HG03575 (cell line): ENCODE results near the gene NEMP1.
"Not testable (repeated sequence)": the region's sequence is repeated elsewhere in the genome, so short reads cannot be mapped to it uniquely, and the experiment has no call there.

Experiments
- ATAC-seq: cut with Tn5 transposase; IDR thresholded peaks from one replicate; pipeline ENCODE4 v1.9.1; 2021; ENCODE audit not compliant: unreplicated experiment, insufficient number of reproducible peaks, low FRiP score; ENCODE audit errors: extremely low read depth

NEMP1 gene, protein sequence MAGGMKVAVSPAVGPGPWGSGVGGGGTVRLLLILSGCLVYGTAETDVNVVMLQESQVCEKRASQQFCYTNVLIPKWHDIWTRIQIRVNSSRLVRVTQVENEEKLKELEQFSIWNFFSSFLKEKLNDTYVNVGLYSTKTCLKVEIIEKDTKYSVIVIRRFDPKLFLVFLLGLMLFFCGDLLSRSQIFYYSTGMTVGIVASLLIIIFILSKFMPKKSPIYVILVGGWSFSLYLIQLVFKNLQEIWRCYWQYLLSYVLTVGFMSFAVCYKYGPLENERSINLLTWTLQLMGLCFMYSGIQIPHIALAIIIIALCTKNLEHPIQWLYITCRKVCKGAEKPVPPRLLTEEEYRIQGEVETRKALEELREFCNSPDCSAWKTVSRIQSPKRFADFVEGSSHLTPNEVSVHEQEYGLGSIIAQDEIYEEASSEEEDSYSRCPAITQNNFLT

DNA sequence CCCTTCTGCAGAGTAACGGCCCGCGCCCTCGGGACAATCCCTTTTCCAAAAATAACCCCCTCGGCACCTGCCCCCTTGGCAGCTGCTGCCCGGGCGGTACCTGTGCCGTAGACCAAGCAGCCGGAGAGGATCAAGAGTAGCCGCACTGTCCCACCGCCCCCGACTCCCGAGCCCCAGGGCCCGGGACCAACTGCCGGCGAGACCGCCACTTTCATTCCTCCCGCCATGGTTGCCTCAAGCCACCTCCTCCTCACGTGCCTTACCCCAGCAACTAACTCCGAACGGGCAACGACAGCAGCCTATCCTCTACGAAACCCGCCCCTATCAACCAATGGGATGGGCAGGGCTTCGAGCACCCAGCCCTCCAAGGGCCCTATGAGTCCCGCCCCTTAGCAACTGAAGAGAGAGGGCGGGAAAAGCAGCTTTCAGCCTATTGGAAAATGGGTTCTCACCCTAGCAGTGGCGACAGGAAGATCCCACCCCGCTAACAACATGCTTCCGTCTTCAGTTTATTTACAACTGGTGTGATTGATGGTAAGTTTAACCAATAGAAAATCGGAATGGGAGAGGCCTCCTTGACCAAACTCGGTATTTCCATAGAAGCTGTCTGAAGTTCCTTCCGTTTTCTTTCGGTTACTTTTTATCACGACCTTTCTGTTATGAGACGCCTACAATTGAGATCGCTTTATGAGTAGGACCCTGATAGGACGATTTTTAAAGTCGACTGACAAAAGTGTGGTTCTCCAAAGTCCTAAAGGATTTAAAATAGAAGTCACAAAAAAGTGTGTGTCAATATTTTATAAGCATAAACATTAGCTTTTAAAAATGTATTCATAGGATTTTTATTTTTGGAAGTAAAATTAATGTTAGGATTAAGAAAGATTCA, at the start of gene NEMP1:
Gene NEMP1, minus strand, starts transcription at position 273 of the 886 bp plus-strand sequence. Its CDS starts 46 bp downstream, at position 227.
- ATAC-seq: peak; percentile 90

DNA sequence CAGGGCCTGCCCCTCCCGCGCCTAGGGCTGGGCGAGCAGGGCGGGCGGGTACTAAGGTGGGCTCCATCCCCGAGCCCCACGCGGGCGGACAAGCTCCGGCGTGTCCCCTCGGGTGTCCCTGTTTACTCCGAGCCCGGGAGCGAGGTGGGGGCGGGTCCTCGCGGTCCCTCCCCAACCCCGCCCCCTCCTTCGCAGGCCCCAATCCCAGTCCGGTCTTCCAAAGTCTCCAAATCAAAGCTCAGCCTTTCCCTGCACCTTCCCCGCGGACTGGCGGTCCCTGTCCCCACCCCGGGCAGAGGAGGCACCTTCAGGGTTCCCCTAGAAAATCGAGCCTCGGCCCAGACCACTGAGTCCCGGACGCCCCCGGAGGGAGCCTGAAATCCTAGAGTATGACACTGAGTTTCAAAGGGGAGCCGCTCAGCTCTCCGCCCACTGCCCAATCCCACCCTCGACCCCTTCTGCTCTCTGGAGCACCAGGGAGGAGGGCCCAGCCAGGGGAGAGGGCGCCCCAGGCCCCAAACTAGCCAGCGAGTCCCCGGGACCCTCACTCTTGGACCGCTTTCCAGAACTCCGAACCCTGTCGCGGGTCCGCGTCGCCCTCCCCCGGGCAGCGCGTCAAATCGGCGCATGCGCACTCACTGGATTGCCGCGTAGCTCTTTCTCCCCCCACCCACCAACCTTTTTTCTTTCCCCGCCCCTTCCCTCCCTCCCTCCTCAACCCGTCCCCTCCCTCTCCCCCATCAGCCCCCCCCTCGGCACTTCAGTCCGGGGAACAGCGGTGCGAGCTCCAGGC, 49.3 kb upstream of the NEMP1 start, which contains the start of gene LRP1:
Gene LRP1, plus strand, starts transcription at position 758 of the 793 bp plus-strand sequence. CDS start 482 bp downstream, outside the sequence.
- ATAC-seq: no peak

DNA sequence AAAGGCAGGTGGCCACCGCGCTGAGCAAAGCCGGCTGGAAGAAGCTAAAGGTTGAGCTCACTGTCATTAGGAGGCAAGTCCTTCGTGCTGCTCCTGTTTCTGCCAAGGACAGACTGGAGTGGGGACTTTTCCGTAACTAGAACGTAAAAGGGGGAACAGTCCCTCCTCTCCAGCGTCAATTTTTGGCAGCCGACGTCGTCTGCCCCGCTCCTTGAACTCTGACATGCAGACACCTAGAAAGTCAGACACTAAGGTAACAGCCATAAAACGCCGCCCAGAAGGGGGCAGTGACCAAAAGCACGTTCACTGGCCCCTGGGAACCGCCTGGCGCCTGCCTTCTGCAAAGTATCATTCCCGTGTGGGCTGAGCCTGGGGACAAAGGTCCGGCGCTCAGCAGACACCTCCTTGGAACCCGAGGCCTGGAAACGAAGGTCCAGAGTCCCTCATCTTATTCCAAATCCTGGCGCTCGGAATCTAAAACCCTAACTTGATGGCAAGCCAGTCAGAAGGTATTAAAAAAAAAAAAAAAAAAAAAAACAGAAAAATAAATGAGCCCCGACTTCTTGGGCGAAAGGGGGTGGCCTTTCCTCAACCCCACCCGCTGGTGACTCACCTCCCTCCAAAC, 48.6 kb upstream of the NEMP1 start:
- ATAC-seq: no peak

DNA sequence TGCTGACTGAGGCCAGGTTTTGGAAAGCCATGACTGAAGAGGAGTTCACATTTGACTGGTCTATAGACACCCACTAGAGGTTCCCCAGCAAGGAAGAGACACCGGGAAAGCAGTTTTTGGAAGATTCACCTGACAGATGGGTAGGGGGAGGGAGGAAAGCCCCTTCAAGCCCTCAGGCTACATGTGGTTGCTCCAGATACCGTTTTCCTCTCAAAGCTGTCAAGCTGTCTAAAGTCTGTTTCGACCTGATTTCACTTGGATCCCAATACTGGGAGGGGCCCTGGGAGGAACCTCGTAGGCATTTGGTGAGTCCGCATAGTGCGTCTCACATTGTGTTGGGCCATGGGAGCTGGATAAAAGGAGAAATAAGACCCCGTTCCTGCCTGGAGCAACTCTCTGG, 48.0 kb upstream of the NEMP1 start:
- no peak for ATAC-seq

DNA sequence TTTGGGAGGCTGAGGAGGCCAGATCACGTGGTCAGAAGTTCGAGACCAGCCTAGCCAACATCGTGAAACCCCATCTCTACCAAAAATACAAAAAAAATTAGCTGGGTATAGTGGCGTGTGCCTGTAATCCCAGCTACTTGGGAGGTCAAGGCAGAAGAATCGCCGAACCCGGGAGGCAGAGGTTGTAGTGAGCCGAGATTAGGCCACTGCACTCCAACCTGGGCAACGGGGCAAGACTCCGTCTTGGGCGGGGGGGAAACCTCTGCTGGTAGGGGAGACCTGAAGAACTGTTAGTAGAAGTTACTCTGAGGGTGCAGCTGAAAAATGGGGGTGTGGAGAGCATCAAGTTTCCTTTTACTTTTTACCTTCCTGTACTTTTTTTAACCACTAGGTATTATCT, 47.5 kb upstream of the NEMP1 start:
- ATAC-seq: no peak

DNA sequence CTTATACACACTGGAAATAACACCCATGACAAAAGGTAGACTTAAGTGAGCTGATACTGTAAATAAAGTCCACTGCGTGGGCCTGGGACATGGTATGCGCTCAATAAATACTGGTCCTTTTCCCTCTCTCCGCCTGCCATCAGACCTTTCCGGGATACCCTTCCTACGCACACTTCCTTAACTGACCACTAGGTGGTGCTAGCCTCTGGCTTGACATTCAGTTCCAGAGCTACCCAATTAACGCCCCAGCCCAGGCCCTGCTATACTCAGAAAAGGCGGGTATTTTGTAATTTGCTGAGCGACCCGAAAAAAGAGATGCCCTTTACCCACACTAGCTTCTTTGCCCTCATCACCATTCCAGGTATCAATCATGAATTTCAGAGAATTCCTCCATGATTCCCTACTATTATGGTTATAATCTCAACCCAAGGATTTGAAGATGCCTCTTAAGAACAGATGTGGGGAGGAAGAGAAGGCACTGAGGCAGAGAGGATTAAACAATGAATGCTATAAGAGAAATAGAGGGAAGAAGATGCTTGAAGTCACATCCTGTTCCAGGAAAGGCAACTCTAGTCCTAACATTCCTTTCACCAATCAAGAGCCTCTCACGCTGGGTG, 45.8 kb upstream of the NEMP1 start:
- no peak for ATAC-seq

DNA sequence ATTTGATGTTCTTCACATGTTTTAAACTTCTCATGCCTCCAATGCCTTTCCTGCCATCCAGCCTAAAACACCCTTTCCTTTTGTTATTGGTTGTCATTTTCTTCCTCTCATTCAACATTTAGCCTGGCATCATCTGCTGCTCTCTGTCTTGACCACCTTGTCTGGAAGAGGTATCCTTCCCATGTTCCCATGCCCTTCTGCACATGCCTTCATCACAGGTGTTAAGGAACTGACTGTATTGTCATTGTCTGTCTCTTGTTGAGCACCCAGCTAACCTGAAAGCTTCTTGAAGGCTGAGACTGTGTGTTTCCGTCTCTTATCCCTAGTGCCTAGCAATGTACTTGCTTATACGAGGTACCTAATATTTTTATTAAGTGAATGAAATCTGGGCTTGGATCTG, 45.2 kb upstream of the NEMP1 start:
- no peak for ATAC-seq

DNA sequence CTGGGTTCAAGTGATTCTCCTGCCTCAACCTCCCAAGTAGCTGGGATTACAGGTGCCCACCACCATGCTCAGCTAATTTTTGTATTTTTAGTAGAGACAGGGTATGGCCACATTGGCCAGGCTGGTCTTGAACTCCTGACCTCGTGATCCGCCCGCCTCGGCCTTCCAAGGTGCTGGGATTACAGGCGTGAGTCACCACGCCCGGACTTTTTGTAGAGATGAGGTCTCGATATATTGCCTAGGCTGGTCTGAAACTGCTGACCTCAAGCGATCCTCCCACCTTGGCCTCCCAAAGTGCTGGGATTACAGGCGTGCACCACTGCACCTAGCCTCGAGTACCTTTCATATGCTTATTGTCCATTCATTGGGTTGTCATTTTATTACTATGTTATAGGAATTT, 42.1 kb upstream of the NEMP1 start:
- ATAC-seq: not testable (repeated sequence)

DNA sequence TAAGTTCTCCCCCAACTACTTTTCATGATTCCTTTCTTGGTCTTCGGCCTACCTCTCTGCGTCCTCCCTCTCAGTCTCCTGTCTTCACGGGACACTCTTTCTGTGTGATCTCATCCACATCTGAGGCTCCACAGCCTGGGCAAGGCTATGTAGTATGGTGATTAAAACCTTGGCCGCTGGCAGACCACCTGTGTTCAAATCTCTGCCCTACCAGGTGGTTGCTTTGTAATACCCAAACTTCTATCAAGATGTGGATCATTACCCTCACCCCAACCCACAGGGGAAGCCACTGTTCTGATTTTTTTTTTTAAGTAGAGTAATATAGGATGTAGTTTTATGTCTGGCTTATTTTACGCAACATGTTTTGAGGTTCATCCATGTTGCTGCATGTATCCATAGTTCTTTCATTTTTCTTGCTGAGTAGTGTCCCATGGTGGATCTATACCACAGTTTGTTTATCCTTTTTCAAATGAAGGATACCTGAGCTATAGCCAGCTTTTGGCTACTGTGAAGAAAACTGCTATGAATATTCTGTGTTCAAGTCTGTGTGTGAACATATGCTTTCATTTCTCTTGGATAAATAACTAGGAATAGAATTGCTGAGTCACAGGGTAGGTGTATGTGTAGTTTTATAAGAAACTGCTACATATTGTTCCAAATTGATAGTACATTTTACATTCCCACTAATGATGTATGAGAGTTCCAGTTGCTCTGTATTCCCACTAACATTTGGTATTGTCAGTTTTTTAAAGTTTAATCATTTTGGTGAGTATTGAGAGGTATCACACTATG, 40.9 kb upstream of the NEMP1 start:
- no peak for ATAC-seq

DNA sequence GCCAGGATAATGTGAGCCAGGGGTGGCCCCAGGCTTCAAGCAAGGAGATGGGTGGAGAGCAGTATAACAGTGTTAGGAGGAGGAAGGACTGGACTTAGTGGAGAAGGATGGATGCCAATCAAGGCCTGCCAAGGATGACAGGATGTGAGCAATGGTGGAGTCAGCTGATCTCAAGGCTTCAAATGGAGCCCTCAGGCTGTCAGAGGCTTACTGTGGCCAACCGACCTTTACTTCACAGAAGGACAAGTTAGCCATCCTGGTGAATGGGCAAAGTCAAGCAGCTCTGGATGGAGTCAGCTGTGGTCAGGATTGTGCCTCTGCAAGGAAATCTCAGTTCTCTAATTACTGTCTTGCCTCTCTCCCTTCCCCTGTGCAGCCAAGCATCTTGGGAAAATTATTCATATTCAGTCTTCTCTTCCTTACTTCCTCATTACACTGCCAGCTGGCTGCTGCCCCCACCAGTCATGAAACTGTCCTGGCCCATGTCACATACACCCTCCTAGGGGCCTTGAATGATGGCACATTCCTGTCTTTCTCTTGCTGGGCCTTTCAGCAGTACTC, 40.2 kb upstream of the NEMP1 start:
- ATAC-seq: no peak

DNA sequence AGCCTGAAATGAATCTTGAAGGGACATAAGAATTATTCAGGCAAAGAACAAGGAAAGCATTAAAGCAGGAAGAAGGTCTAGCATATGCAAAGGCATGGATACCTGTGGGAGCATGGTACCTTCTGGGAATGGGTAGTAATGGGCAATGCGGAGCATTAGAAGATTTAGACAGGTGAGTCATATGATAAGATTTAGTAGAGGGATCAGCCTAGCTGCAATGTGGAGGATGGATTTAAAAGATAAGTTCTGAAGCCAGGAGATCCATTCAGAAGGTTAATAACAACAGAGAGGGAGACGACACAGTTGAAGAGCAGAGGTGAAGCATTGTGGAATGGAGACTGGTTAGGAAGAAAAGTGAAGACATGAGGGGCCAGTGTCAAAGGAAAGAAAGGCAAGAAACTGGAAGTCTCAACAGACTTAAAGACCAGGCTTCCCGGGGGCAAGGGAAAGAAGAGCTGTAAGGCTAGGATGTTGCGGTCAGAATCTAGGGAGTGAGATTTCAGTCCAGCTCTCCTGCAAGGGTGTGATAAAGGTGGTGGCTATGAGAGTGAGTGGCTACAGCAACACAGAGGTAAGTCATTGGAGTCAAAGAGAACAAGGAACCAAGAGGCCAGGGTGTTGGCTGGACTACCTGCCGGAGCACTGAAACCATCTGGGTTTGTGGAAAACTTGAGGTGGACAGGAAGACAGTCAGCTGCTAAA, 38.1 kb upstream of the NEMP1 start:
- no peak for ATAC-seq

DNA sequence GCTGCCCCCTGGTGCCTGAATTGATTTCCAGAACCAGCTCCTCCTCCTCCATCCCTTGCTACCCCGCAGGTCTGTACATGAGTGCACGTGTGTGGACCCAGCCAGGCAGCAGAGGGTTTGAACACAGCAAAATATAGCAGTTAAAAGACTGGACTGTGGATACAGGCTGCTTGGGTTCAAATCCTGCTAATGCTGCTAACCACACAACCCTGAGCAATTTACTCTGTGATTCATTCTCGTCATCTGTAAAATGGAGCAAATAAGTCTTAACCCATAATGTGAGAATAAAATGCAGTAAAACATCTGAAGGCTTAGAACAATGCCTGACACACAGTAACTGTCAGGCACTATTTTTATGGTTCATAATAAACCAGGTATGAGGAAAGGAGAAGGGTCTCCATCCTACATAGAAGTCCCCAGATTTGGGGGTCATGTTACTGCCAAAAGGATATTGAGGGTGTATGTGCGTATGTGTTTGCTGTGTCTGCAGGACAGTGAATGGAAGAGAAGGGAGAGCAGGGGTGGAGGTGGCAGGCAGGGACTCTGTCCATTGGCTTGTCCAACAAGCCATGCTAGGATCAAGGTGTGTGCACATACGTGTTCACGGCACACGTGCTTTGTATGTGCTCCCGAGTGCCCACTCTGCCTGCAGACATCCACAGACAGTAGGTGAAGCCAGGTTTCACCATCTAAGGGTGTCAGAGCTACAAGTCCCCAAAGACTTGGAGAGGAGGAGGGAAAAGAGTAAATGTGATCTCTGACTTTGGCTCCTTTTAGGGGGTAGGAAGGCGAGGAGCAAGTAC, 34.1 kb upstream of the NEMP1 start:
- ATAC-seq: no peak

DNA sequence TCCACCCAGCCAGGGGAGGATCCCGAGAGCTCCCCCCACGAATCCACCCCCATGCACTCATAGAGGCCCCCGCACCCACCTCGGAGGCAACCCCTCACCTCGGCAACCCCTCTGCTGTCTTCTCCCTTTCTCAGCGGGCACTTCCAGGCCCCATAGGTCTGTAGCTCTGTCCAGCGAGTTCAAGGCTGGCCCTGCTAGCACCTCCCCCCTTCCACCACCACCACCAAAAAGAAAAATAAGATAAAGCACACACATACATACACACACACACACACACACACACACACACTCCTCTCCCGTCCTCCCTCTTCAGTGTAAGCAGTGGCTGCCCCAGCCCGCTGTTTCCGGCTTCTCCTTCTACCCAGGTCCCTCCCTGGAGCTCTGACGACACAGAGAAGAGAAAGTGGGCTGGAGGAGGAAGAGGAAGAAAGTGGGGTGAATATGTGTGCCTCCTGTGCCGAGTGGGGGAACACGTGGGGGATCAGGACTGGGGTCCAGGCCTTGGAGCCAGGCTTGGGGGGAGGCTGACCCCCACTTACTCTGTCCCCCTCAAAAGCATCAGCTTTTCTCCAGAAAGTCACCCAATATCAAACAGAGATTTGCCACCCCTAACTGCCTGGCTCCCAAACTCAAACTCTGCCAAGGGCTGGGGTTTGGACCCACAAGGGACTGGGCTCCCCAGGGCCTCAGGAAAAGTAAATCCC, 32.6 kb upstream of the NEMP1 start, which contains the start of gene STAT6:
Gene STAT6, minus strand, starts transcription at position 332 of the 704 bp plus-strand sequence. CDS start 3,084 bp downstream, outside the sequence.
- no peak for ATAC-seq

DNA sequence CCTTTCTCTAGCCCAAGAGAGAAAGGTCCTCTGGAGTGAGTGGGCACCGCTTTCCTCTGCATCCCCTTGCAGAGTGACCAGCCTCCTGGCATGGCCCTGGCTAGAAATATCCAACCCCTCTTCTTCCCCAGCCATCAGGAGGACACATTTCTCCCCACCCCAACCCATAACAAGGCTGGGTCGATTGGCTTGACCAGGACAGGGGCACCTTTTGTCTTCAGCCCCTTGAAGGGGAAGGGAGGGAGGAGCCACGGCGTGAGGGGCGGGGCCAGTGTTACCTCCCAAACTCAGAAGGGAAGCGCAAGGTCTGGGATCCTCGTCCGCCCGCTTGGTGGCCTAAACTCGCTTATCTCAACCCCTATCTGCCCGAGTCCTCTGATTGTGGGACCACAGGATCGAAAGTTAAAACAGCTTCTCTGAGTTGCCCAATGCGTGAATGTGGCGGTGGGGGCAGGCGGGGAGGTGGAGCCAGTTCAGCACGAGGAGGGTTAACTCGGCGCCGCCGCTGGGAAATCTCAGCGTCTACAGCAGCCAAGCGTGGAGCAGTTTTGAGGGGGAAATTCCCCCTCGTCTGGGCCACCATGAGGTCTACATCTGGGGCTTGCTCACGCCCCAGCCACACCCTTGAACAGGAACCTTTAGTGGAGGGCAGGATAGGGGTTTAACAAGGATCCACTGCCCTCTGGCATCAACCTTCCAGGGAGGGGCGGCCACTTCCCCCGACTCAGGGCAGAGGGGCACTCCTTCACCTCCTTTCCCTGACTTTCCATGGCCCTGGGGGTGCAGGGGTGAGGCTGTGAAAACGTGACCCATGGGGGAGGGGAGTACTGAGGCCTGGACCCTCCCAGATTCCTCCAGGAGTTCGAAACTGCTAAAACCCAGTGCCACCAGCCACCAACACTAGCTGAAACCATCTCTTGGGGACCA, 31.8 kb upstream of the NEMP1 start:
- no peak for ATAC-seq
